ENCODE measurements around the gene CFAP45. TPM values are rescaled to one million over a fixed set of nuclear protein-coding genes. Genes with fewer than 3 reads are reported as not detected.

The CFAP45 gene
- total and polyA plus RNA-seq, 2 of the 8 experiments (the other 6 are each of a cell fraction or from before 2014, with no cell fraction given), result 0.05 TPM; not detected in 1

- TF ChIP-seq BRCA1 (IDR thresholded peaks at IDR 0.05; ENCODE audit: low read depth, low read length) (no peak), SIRT6 (IDR thresholded peaks at IDR 0.05; ENCODE audit: low read length) (no peak), EZH2 (IDR thresholded peaks at IDR 0.05; ENCODE audit: low read depth, low read length, severe bottlenecking) (peak; percentile 66), USF2 (IDR thresholded peaks at IDR 0.05; ENCODE audit: low read length) (no peak), KDM1A (IDR thresholded peaks at IDR 0.05; ENCODE audit: borderline replicate concordance, low read length) (no peak)
Observed at GRCh38 chr1:159854693-159855192, 45.2 kb downstream of the CFAP45 start (continued).

Data from H1 (cell line).